ENCODE measurements around the gene TMEM89. TPM values are rescaled to one million over a fixed set of nuclear protein-coding genes. Genes with fewer than 3 reads are reported as not detected.

TMEM89 gene
- total and polyA plus RNA-seq, 2 donors from 2014 or later = not detected

DNA sequence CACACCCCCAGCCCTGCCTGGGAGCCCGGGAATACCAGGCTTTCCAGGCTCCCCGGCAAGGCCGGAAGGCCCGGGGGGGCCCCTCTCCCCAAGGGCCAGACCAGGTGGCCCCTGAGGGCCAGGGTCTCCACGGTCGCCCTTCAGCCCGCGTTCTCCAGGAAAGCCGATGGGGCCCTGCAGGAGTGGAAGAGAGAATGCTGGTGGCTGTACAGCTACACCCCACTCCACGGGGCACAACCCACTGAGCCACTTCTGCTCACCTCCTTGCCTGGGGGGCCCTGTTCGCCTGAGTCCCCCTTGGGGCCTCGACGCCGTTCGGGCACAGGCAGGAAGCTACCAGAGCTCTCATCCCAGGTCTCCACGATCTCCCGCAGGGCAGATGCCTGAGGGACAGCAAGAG, 46.2 kb downstream of the TMEM89 start:
- no peaks in the 10 kb centered on the region for H3K4me1 ChIP-seq (ENCODE audit: control insufficient read depth in 2 of 3, insufficient read depth in 2 of 3, low read depth in 1 of 3, low read length in 3 of 3)
- no peak for DNase-seq
- H3K27me3 ChIP-seq (ENCODE audit: control insufficient read depth, insufficient read depth, low read length) = no peaks in the 10 kb centered on the region
- intact Hi-C loops (cut with DNase I) = no loop called here
- FAIRE-seq = no peak
- peaks cover 0 to 2% (median 0%) of the 10 kb centered on the region in 3 donors for H3K36me3 ChIP-seq (ENCODE audit: control insufficient read depth in 2 of 3, insufficient read depth in 3 of 3, low read length in 3 of 3)
- no peak overlapping the region for H3K27ac ChIP-seq (ENCODE audit: low read depth in 2 of 2, low read length in 2 of 2)
- no peak overlapping the region for H3K4me3 ChIP-seq (ENCODE audit: low read length in 3 of 3)
- no peaks in the 10 kb centered on the region for H3K9me3 ChIP-seq (ENCODE audit: control insufficient read depth in 2 of 3, insufficient read depth in 1 of 3, low read length in 3 of 3)
- TF ChIP-seq, protein P1, sequence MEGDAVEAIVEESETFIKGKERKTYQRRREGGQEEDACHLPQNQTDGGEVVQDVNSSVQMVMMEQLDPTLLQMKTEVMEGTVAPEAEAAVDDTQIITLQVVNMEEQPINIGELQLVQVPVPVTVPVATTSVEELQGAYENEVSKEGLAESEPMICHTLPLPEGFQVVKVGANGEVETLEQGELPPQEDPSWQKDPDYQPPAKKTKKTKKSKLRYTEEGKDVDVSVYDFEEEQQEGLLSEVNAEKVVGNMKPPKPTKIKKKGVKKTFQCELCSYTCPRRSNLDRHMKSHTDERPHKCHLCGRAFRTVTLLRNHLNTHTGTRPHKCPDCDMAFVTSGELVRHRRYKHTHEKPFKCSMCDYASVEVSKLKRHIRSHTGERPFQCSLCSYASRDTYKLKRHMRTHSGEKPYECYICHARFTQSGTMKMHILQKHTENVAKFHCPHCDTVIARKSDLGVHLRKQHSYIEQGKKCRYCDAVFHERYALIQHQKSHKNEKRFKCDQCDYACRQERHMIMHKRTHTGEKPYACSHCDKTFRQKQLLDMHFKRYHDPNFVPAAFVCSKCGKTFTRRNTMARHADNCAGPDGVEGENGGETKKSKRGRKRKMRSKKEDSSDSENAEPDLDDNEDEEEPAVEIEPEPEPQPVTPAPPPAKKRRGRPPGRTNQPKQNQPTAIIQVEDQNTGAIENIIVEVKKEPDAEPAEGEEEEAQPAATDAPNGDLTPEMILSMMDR (IDR thresholded peaks at IDR 0.05; ENCODE audit: borderline replicate concordance, extremely low read depth, insufficient read depth) = no peak
- no peak overlapping the region for H3K9ac ChIP-seq (ENCODE audit: low read length in 3 of 3)

DNA sequence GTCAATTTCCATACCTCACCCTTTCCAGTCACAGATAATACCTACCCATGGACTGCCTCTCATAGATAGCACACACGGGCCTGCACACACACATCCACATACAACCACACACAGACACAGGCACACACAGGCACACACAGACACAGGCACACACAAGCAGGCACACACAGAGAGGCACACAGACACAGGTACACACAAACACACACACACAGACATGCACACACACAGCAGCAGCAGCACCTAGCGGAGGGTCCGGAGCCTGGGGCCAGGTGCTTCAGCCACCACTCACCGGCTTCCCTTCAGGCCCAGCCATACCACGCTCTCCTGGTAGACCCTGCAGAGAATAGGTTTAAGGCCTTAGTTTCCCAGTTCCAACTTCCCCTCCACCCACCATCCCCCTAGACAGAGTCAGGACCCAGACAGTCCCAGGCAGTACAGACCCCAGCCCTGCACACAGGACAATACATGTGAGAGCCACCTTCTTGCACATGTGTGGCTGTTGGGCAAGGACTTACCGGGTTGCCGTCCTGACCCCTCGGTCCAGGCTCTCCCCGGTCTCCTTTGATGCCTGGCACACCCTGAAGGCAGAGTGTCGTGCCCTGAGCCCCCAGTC, 47.5 kb downstream of the TMEM89 start:
- H3K9ac ChIP-seq (ENCODE audit: low read length in 3 of 3) = no peak overlapping the region
- no peaks in the 10 kb centered on the region for H3K27me3 ChIP-seq (ENCODE audit: control insufficient read depth, insufficient read depth, low read length)
- DNase-seq = no peak
- intact Hi-C loops (cut with DNase I) = no loop called here
- no peaks in the 10 kb centered on the region for H3K9me3 ChIP-seq (ENCODE audit: control insufficient read depth in 2 of 3, insufficient read depth in 1 of 3, low read length in 3 of 3)
- no peak for FAIRE-seq
- TF ChIP-seq, protein P1 (IDR thresholded peaks at IDR 0.05; ENCODE audit: borderline replicate concordance, extremely low read depth, insufficient read depth) = no peak
- no peak overlapping the region for H3K4me3 ChIP-seq (ENCODE audit: low read length in 3 of 3)
- H3K27ac ChIP-seq (ENCODE audit: low read depth in 2 of 2, low read length in 2 of 2) = no peak overlapping the region
- peaks cover 0 to 2% (median 0%) of the 10 kb centered on the region in 3 donors for H3K36me3 ChIP-seq (ENCODE audit: control insufficient read depth in 2 of 3, insufficient read depth in 3 of 3, low read length in 3 of 3)
- H3K4me1 ChIP-seq (ENCODE audit: control insufficient read depth in 2 of 3, insufficient read depth in 2 of 3, low read depth in 1 of 3, low read length in 3 of 3) = no peaks in the 10 kb centered on the region

DNA sequence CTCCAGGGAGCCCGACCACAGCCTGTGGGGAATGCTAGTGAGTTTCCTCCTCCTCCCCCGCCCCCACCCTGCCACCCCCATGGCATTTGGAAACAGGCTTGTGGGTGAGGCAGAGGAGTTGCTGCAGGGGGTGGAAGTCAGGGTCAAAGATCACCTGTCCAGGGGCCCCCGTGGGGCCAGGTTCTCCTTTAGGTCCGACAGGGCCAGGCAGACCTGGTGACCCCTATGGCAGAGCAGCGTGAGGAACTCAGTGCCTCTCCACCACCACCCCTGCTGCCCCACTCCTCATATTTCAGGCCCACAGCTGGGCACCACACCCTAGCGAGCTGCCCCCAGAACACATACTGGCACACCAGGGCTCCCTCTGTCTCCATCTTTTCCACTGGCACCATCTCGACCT, 49.1 kb downstream of the TMEM89 start:
- no peak overlapping the region for H3K4me3 ChIP-seq (ENCODE audit: low read length in 3 of 3)
- TF ChIP-seq, protein P1 (IDR thresholded peaks at IDR 0.05; ENCODE audit: borderline replicate concordance, extremely low read depth, insufficient read depth) = no peak
- FAIRE-seq = no peak

DNA sequence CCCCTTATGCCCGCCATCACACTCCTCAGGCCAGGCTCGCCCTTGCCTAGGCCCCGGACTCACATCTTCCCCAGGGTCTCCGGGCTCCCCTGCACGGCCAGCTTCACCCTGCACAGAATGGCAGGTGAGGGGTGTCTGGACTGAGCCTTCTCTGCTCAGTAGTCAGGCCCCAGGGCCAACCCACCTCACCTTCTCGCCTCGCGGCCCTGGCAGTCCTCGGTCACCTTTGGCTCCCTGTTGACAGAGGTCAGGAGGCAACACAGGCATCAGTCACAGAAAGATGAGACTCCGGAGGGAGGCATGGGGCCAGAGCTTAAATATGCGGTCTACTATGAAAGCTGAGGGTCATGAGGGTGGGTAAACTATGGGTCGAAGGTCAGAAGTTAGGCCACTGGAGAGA, 49.6 kb downstream of the TMEM89 start:
- no peaks in the 10 kb centered on the region for H3K4me1 ChIP-seq (ENCODE audit: control insufficient read depth in 2 of 3, insufficient read depth in 2 of 3, low read depth in 1 of 3, low read length in 3 of 3)
- FAIRE-seq (no peak), DNase-seq (no peak)
- no peaks in the 10 kb centered on the region for H3K9me3 ChIP-seq (ENCODE audit: control insufficient read depth in 2 of 3, insufficient read depth in 1 of 3, low read length in 3 of 3)
- no peaks in the 10 kb centered on the region for H3K27me3 ChIP-seq (ENCODE audit: control insufficient read depth, insufficient read depth, low read length)
- TF ChIP-seq, protein P1 (IDR thresholded peaks at IDR 0.05; ENCODE audit: borderline replicate concordance, extremely low read depth, insufficient read depth) = no peak
- H3K4me3 ChIP-seq (ENCODE audit: low read length in 3 of 3) = no peak overlapping the region
- H3K27ac ChIP-seq (ENCODE audit: low read depth in 2 of 2, low read length in 2 of 2) = no peak overlapping the region
- intact Hi-C loops (cut with DNase I) = no loop called here
- H3K36me3 ChIP-seq (ENCODE audit: control insufficient read depth in 2 of 3, insufficient read depth in 3 of 3, low read length in 3 of 3) = no peaks in the 10 kb centered on the region
- no peak overlapping the region for H3K9ac ChIP-seq (ENCODE audit: low read length in 3 of 3)

More for the DNA sequence above, 49.1 kb downstream of the TMEM89 start:
- Histone ChIP-seq H3K9ac (ENCODE audit: low read length in 3 of 3) (no peak overlapping the region), H3K9me3 (ENCODE audit: control insufficient read depth in 2 of 3, insufficient read depth in 1 of 3, low read length in 3 of 3) (no peaks in the 10 kb centered on the region), H3K27ac (ENCODE audit: low read depth in 2 of 2, low read length in 2 of 2) (no peak overlapping the region), H3K36me3 (ENCODE audit: control insufficient read depth in 2 of 3, insufficient read depth in 3 of 3, low read length in 3 of 3) (peaks cover 0 to 2% (median 0%) of the 10 kb centered on the region in 3 donors), H3K4me1 (ENCODE audit: control insufficient read depth in 2 of 3, insufficient read depth in 2 of 3, low read depth in 1 of 3, low read length in 3 of 3) (no peaks in the 10 kb centered on the region), H3K27me3 (ENCODE audit: control insufficient read depth, insufficient read depth, low read length) (no peaks in the 10 kb centered on the region)
- DNase-seq = no peak
- intact Hi-C loops (cut with DNase I) = no loop called here
